Retinal pigment epithelial cell (primary cell): ENCODE measurements around the gene MAP2K1.

Experiments used
- DNase-seq: peaks from one replicate; pipeline ENCODE4 v3.0.0-alpha.2; 2010; ENCODE audit warnings: low read depth
- H3K4me3 ChIP-seq: 2 replicates; pipeline ENCODE4 v1.5.1; 2011; ENCODE audit warnings: mild to moderate bottlenecking, low read length, control low read depth, moderate library complexity
- TF ChIP-seq, protein P1 (sequence below): conservative IDR thresholded peaks from 2 replicates; pipeline ENCODE4 v1.5.1; 2011; ENCODE audit warnings: low read depth, low read length, control low read depth, inconsistent platforms

Gene MAP2K1

DNA sequence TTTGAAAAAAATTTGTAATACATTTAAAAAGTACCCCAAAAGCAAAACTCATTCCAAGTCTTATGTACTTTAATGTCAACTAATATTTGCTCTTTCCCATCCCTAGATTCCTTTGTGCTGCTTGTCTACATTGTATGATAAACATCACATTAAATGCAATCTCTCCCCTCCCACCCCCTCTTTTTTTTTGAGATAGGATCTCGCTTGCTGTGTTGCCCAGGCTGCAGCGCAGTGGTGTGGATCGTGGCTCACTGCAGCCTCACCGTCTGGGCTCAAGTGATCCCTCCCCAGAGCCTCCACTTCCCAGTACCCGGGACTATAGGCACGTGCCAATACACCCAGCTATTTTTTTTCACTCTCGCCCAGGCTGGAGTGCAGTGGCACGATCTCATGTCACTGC is 12.6 kb downstream of the MAP2K1 start:
- TF ChIP-seq, protein P1, sequence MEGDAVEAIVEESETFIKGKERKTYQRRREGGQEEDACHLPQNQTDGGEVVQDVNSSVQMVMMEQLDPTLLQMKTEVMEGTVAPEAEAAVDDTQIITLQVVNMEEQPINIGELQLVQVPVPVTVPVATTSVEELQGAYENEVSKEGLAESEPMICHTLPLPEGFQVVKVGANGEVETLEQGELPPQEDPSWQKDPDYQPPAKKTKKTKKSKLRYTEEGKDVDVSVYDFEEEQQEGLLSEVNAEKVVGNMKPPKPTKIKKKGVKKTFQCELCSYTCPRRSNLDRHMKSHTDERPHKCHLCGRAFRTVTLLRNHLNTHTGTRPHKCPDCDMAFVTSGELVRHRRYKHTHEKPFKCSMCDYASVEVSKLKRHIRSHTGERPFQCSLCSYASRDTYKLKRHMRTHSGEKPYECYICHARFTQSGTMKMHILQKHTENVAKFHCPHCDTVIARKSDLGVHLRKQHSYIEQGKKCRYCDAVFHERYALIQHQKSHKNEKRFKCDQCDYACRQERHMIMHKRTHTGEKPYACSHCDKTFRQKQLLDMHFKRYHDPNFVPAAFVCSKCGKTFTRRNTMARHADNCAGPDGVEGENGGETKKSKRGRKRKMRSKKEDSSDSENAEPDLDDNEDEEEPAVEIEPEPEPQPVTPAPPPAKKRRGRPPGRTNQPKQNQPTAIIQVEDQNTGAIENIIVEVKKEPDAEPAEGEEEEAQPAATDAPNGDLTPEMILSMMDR, result no peak
- no peak for DNase-seq
- H3K4me3 ChIP-seq, result no peak overlapping the region

GRCh38 chr15:66400351-66400774 is 13.7 kb downstream of the MAP2K1 start:
- DNase-seq, result no peak
- no peak overlapping the region for H3K4me3 ChIP-seq
- TF ChIP-seq, protein P1, result no peak

GRCh38 chr15:66401130-66402021 is 14.7 kb downstream of the MAP2K1 start:
- H3K4me3 ChIP-seq, result no peak overlapping the region
- DNase-seq, result no peak
- TF ChIP-seq, protein P1, result no peak

- H3K4me3 ChIP-seq, result no peak overlapping the region
- TF ChIP-seq, protein P1, result no peak
- no peak for DNase-seq
These were observed 16.1 kb downstream of the MAP2K1 start for GRCh38 chr15:66402761-66403284.

DNA sequence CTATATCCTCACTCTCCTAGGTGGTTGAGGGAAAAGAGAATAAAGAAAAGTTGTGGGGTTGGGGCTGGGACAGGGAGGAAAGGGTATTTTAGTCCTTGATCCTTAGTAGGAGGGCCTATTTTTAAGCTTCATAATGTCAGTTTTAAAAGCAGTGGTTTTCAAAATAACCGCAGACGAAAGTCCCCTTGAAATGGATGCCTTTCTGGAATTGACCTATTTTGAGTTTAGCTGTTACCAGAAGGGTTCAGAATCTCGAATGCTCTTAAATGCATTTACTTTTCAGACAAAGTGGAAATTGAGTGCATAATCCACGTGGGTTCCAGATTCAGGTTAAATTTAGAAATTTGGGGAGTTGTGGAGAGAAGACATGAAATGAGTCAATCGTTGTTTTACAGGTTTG is 16.6 kb downstream of the MAP2K1 start:
- TF ChIP-seq, protein P1, result no peak
- DNase-seq, result no peak
- H3K4me3 ChIP-seq, result no peak overlapping the region

- TF ChIP-seq, protein P1, result no peak
- no peak overlapping the region for H3K4me3 ChIP-seq
- DNase-seq, result no peak
These were observed 17.4 kb downstream of the MAP2K1 start for GRCh38 chr15:66404122-66404521.

- H3K4me3 ChIP-seq, result no peak overlapping the region
- DNase-seq, result no peak
- TF ChIP-seq, protein P1, result peak; percentile 1
These were observed 17.8 kb downstream of the MAP2K1 start for GRCh38 chr15:66404532-66404931.
